Activated CD4-positive, alpha-beta T cell treated with anti-CD3 and anti-CD28 coated beads for 24 hours (primary cell): ENCODE data around the gene ADGRA1.

Experiments
- DNase-seq, 2 donors: peaks; one replicate each; pipeline ENCODE4 v3.0.0-alpha.2; 2020; ENCODE audit warnings: low read depth in 2 of 2

ADGRA1 gene

GRCh38 chr10:133076274-133077038 is 11.3 kb upstream of the ADGRA1 start:
- no peak for DNase-seq

DNA sequence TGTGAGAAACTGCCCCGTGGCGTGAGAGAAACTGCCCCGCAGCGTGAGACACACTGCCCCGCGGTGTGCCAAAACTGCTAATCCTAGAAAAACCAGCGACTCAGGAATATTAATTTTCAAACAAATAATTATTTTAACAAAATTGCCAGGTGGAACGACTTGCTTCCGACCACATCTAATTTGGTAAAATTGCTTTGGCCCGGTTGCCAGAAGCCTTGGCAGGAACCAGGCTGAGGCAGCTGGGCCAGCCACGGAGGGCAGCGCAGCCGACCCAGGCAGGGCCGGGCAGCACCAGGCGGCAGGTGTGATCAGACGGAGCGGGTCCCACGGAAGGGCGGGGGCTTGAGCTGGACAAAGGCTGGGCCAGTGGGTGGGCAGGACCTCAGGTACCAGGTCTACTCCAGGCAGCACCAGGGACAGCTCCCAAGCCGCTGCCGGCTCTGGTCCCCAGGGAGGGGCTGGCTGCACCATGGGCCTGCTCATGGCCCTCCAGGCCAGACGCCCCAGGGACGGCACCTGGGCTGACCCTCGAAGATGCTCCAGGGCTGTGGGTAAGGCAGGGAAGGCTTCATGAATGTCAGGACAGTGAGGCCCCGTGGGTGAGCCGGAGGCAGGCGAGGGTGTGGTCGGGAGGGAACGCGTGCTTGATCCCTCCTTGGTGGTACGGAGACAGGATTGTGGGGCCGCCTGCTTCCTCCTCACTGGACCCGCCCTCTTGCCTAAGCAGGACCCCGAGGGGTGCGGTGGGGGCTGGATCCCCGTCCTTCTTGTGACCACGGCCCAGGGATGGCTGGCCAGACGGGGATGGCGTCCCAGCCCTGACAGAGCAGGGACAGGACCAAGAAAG is 7.7 kb upstream of the ADGRA1 start:
- no peak for DNase-seq

DNA sequence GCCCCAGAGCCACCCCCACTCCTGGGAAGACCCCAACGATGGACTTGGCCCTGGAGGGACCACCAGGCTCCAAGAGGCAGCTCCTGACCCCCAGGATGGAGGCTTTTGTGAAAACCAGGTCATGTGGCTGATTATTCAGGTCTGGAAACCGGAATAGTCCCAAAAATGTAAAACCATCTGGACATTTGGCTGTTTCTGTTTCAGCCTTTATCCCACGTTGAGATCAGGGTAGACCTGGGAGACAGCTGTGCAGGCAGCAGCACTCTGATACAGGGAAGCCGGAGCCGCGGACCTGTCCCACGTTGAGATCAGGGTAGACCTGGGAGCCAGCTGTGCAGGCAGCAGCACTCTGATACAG is 7.1 kb upstream of the ADGRA1 start:
- no peak for DNase-seq

GRCh38 chr10:133081636-133082035 is 6.1 kb upstream of the ADGRA1 start:
- DNase-seq = no peak

GRCh38 chr10:133082685-133083421 is 4.9 kb upstream of the ADGRA1 start:
- DNase-seq = no peak

GRCh38 chr10:133083422-133084100 is 4.2 kb upstream of the ADGRA1 start:
- no peak for DNase-seq

DNA sequence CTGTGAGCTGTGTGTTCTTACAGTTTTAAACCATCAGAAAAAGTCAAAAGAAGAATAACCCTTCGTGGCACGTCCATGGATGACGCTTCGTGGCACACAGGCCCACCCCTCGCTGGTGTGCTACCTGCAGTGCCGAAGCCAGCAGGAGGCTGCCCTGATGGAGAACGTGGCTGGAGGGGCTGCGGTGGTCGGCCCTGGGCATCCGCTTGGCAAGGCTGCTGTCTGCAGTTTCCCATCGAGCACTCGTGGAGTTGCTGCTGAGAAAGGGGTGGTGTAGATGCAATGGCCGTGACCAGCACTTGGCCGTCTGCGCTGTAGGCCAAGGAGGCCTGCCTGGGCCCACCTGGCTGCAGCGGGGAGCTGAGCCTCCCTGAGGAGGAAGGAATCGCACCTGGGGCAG is 3.2 kb upstream of the ADGRA1 start:
- no peak for DNase-seq

GRCh38 chr10:133085251-133086125 is 2.2 kb upstream of the ADGRA1 start:
- DNase-seq = no peak

GRCh38 chr10:133086247-133086646 is 1.5 kb upstream of the ADGRA1 start:
- DNase-seq = no peak

GRCh38 chr10:133087045-133087678 is 562 bp upstream of the ADGRA1 start:
- no peak for DNase-seq

DNA sequence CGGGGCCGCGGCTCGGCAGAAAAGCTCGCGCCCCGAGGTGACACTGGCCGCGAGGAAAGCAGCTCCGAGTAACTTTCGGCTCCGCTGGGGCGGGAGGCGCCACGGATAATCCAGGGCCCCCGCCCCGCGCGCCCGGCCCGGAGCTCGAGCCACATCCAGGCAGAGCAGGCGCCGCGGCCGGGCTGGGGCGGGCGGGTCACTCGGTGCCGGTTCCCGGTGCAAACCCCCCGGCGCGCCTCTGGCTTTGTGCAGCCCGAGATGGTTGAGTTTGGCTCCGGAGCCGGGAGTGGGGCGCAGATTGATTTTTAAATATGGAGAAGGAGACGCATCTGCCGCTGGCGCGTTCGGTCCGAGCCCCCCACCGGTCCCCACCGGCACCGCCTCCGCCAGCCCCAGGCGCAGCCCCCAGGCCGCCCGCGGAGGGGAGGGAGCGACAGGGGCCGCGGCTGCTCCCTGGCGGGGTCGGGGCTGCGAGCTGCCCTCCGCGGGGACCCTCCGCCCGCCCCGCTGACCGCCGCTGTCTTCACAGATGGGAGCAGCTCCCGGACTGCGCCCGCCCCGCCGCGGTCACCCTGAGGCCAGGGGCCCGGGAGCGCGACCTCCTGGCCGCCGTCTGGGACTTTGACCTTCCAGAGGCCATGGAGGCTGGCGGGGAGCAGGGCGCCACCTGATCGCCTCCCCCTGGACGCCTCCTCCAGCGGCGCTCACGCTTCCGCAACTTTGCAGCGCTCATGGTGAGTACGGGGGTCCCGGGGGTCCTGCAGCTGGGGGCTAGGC is 643 bp downstream of the ADGRA1 start:
- no peak for DNase-seq

DNA sequence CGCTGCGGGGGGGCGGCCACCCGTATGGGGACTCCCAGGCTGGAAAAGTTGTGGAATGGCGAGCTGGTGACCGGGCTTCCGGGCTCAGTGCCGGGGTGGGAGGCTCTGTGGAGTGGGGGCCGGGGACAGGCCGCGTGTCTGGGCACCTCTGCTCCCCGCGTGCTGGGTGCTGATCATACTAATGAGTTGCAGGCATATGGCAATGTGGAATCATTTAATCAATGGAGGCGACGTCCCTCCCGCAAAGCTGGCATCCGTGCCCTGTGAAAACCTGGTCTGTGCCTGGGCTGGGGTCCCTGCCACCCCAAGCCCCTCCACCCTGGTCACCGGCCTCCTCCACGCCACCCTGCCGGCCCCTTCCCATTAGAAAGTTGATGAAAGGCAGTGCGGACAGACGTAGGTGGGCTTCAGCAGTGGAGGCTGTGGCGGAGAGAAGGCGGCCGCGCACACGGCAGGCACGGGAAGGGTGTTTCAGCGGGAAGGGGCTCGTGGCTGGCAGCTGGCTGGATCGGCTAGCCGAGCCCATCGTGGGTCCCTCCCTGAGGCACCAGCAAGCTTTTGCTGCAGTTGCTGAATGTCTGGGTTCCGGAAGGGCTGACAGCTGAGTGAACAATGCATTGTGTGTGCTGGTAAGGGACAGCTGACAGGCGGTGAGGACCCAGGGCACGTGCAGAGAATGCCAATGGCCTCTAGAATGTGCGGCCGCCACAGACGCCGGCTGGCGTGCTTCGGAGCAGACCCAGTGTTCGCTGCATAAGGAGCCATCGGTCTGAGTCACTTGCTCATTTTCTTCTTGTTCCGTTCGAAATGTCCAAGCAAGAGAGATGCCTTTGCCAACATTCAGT is 1.5 kb downstream of the ADGRA1 start:
- DNase-seq = no peak

- DNase-seq = no peak
Observed at GRCh38 chr10:133090101-133090500, 2.4 kb downstream of the ADGRA1 start.

DNA sequence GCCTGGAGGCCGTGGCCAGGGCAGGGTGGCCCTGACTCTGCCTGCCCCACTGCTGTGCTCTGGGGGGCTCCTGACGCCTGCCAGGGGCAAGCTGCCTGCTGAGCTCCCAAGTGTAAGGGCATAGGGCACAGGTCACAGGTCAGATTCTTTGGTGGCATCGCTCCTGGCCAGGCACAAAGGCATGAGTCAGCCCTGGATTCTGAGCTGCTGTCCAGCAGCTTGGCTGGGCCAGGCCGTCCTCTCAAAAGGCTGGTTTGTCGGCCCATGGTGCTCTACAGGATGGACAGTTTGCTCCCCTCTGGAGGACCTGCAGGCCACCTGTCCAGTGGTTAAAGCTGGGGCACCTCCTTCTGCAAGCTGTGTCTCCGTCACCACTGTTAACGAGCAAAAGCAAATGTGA is 2.9 kb downstream of the ADGRA1 start:
- DNase-seq = no peak

- no peak for DNase-seq
Observed at GRCh38 chr10:133091316-133091715, 3.6 kb downstream of the ADGRA1 start.

GRCh38 chr10:133093291-133093690 is 5.6 kb downstream of the ADGRA1 start:
- DNase-seq = no peak

GRCh38 chr10:133094286-133094685 is 6.6 kb downstream of the ADGRA1 start:
- DNase-seq = no peak

DNA sequence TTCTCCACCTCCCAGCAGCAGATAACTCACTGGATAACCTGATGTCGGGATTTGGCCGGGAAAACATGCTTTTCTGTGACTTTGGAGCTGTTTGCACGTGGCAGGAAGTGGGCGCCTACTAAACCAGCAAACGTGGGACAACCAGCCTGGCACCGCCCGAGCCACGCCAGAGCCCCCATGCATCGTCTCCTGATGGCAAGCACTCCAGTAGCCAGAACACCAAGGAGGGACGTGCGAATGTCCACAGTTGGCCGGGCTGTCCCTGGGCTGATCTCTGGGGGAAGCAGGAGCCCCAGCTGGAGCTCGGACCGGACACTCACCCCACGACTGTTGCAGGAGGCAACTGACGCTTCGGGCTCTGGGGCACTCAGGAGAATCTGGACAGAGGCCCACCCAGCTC is 7.1 kb downstream of the ADGRA1 start:
- DNase-seq = no peak

DNA sequence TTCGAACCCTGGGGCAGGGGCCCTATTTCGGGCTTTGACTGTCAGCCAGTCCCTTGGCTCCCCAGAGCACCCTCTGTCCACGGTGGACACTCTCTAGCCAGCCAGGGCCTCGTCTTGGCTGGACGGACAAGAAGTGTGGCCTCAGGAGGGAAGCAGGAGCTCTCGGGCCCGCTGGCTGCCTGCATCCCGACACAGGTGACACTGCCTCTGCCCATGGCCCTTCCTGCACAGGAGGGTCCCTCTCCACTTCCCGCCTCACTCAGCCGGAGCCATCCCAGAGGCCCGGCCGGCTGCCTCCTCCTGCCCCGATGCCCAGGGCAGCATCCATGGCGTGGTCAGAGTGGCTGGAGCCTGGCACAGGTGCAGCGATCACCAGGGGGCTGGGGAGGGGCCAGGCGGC is 7.9 kb downstream of the ADGRA1 start:
- DNase-seq = no peak
